GM21367 (cell line): Measurements from ENCODE around the gene ZNF583.
A peak's percentile ranks its signal among the peaks of the same experiment; 100 is the strongest.

ENCODE experiments used
- ATAC-seq: cut with Tn5 transposase; IDR thresholded peaks from one replicate; pipeline ENCODE4 v1.9.1; 2021; ENCODE audit not compliant: unreplicated experiment

ZNF583 gene

DNA sequence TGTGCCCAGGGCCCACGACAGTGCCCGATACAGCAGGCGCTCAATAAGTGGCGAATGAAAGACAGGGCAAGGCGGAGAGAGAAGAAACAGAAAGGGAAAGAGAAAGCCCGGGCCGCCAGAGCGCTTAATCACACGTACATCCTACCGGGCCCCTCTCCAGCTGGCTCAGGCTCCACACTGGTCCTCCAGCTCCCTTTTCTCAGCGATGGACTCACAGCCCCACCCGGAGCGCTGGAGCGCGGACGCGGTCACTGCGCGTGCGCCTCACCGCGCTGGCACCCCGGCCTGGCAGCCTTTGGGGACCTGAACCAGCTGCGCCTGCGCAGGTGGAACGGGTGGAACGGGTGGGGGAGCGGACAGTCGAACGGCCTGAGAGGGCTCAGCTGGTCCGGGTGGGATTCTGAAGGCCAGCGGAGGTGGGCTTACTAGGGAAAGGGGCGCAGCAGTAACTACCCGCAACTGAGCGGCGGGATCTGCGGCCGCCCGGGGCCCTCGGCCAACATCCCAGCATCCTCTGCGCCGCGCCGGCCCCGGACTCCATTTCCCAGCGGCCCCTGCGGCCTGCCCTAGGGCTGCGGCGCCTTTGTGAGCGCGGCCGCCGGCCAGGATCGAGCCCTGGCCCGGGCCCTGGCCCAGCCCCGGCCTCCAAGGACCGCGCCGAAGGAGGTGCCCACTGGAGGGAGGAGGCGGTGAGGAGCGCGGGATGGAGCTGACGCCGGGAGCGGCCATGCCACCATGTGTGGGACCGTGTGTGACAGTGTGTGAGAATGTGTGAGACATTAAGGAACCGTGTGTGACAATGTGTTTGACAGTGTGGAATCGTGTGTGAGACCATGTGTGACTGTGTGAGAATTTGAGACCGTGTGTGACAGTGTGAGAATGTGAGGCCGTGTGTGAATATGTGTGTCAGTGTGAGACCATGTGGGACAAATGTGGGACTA is at the start of gene ZNF583:
TSS of gene ZNF583 (plus strand) at position 569 of the 941 bp plus-strand sequence. CDS start 2,783 bp downstream, outside the sequence.
- ATAC-seq, result peak; percentile 81

DNA sequence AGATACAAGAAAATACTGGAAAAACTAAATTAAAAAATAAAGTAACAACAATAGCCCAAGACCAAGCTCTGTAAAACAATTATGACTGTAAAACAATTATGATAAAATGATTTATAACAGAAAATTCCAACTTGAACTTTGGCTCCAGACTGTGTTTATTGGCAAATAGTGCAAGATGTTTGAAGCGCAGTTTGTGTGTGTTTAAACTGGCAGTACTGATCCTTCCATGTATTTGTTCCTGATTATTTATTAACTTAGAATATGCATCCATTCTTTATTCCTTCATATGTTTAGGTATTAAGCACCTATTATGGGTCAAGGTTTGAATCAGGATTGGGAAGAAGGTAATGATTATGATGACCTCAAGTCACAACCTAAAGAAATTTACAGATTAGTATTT is 48.6 kb upstream of the ZNF583 start:
- ATAC-seq, result no peak

- no peak for ATAC-seq
These were observed 47.2 kb upstream of the ZNF583 start for GRCh38 chr19:56356944-56357343.

- ATAC-seq, result no peak
These were observed 43.3 kb upstream of the ZNF583 start for GRCh38 chr19:56360841-56361240.

- peak; percentile 87 for ATAC-seq
These were observed 36.1 kb upstream of the ZNF583 start for GRCh38 chr19:56367829-56368711.

DNA sequence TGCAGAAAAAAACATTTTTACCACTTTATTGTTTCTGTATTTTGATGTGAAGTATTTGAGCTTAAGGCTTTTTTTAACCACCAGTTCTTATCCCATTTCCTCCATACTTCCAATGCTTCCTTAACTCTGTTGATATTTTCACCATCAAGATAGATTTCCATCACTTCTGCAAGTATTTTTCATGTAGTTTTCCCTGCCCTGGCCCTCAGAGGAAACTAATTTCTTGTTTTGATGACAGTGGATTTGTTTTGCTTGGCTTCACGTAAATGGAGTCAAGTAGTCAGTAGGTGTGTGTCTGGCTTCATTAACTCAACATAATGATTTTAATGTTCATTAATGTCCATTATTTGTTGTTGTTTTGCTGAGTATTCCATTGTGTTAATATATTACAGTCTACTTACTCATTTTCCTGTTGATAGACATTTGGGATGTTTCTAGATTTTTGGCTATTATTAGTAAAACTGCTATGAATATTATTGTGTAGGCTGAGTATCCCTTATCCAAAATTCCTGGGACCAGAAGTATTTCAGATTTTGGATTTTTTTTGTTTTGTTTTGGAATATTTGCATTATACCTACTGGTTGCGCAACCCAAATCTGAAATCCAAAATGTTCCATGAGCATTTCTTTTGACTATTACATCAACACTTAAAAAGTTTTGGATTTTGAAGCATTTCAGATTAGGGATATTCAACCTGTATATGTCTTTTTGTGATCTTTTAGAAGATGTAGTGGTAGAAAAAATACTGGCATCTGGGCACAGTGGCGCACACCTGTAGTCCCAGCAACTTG is 34.1 kb upstream of the ZNF583 start:
- ATAC-seq, result no peak

- no peak for ATAC-seq
These were observed 31.9 kb upstream of the ZNF583 start for GRCh38 chr19:56372281-56372680.

DNA sequence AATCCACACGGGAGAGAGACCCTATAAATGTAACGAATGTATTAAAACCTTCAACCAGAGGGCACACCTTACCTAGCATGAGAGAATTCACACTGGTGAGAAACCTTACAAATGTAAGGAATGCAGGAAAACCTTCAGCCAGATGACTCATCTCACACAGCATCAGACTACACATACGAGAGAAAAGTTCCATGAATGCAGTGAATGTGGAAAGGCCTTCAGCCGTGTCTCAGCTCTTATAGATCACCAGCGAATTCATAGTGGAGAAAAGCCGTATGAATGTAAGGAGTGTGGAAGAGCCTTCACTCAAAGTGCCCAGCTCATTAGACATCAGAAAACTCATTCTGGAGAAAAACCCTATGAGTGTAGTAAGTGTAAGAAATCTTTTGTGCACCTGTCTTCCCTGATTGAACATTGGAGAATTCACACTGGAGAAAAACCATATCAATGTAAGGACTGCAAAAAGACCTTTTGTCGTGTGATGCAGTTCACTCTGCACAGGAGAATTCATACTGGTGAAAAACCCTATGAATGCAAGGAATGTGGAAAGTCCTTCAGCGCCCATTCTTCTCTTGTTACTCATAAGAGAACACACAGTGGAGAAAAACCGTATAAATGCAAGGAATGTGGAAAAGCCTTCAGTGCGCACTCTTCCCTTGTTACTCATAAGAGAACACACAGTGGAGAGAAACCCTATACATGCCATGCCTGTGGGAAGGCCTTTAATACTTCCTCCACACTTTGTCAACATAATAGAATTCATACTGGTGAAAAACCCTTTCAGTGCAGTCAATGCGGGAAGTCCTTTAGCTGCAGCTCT is 26.8 kb upstream of the ZNF583 start:
- no peak for ATAC-seq

GRCh38 chr19:56383826-56384605 is 20.1 kb upstream of the ZNF583 start:
- no peak for ATAC-seq

DNA sequence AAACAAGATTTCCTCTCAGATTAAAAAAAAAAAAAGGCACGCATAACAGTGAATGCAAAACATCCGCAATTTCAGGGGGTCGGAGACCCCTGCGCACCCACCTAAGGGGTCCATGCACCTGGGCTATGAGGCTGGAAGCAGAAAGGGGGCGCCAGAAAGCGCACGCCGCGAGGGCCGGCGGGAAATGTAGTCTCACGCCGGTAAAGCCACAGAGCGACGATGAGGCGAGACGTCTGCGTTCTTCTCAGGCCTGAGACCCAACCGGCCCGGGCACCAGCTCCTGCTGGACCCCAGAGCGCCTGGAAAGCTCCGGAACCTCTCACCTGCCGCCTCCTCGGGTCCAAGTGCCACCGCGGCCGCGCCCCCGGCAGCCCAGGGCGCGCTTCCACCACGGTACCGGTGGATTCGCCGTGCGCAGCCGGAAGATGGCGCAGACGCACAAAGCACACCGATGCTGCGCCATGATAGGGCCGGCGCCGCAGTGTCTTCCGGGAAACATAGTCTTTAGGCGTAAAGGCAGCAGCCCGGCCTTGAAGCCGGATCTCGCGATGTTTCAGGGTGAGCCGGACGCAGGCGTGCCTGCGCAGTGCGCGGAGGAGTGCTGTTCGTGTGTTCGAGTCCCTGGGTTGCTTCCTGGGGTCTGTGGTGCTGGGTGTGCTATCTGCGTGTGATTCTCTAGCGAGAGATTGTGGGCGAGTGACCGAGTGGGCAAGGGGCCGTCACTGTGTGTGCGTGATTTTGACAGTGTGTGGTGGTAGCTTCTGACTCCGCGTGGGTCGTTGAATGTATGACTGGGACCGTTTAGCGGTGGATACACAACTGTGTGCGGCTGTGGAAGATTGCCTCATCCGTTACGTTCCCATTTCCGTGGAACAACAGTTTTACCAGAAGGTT is 10.8 kb upstream of the ZNF583 start, which contains the start of gene ZNF582:
TSS of gene ZNF582 (minus strand) at position 416 of the 894 bp plus-strand sequence. CDS start 1,782 bp downstream, outside the sequence.
- peak; percentile 94 for ATAC-seq

- no peak for ATAC-seq
These were observed 5.3 kb upstream of the ZNF583 start for GRCh38 chr19:56398809-56399208.

DNA sequence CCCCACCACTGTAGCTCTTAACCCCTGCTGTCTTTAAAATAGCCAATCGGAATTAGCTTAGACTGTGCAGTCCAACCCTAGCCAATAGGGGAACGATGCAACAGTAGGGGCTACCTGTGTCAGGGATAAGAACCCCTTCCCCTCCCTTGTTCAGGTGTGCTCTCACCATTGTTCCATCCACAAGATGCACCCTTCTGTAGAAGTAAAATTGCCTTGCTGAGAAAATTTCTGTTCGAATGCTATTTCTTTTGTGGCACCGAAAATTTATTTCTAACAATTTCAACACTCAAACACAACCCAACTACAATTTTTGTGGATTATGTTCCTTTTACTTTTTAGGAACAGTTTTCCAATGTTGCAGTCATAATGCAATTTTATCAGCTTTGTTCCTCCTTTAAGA is 3.6 kb upstream of the ZNF583 start:
- ATAC-seq, result no peak

GRCh38 chr19:56403261-56403660 is 871 bp upstream of the ZNF583 start:
- peak; percentile 5 for ATAC-seq

DNA sequence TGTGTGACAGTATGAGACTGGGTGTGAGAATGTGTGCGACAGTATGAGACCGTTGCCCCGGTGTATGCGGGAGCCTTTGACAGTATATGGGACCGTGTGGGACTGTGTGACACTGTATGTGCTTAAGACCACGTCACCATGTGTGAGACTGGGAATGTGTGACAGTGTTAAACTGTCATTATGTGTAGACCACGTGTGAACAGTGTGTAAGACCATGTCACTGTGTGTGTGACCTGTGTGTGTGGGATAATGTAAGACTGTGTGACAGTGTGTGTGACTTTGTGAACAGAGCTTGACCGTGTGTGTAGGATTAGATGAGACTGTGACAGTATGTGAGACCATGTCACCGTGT is 549 bp downstream of the ZNF583 start:
- ATAC-seq, result no peak

DNA sequence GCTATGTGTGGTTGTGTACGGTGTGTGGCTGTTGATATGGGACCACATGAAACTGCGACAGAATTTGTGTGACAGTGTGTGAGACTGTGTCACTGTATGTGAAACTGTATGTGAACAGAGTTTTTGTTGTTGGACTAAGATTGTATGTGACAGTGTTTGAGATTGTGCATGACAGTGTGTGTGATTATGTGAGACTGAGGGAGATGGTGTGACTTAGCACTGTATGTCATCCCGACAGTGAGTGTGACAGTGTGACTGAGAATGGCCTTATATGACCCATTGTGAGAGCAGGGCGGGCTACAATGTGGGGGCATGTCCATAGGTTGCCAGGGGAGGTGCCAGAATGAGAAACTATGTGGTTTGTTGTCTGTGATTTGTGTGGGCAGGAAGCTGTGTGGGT is 930 bp downstream of the ZNF583 start:
- ATAC-seq, result no peak

DNA sequence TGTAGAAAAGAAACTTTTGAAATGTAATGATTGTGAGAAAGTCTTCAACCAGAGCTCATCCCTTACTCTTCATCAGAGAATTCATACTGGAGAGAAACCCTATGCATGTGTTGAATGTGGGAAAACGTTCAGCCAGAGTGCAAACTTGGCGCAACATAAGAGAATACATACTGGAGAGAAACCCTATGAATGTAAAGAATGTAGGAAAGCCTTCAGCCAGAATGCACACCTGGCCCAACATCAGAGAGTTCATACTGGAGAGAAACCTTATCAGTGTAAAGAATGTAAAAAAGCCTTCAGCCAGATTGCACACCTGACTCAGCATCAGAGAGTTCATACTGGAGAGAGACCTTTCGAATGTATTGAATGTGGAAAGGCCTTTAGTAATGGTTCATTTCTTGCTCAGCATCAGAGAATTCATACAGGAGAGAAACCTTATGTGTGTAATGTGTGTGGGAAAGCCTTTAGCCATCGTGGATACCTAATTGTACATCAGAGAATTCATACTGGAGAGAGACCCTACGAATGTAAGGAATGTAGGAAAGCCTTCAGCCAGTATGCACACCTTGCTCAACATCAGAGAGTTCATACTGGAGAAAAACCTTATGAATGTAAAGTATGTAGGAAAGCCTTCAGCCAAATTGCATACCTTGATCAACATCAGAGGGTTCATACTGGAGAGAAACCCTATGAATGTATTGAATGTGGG is 19.3 kb downstream of the ZNF583 start:
- no peak for ATAC-seq

- no peak for ATAC-seq
These were observed 19.8 kb downstream of the ZNF583 start for GRCh38 chr19:56423985-56424353.
